NCI-H524 treated with DMSO at 0.1 percent for 48 hours (cell line): ENCODE measurements around the gene CALCA.
A peak's percentile ranks its signal among the peaks of the same experiment; 100 is the strongest.
"Not testable (repeated sequence)": the region's sequence is repeated elsewhere in the genome, so short reads cannot be mapped to it uniquely, and the experiment has no call there.

ENCODE experiments used
- DNase-seq: peaks from one replicate; lab custom pipeline; 2025; lab: John Stamatoyannopoulos, UW

The CALCA gene, protein sequence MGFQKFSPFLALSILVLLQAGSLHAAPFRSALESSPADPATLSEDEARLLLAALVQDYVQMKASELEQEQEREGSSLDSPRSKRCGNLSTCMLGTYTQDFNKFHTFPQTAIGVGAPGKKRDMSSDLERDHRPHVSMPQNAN

DNA sequence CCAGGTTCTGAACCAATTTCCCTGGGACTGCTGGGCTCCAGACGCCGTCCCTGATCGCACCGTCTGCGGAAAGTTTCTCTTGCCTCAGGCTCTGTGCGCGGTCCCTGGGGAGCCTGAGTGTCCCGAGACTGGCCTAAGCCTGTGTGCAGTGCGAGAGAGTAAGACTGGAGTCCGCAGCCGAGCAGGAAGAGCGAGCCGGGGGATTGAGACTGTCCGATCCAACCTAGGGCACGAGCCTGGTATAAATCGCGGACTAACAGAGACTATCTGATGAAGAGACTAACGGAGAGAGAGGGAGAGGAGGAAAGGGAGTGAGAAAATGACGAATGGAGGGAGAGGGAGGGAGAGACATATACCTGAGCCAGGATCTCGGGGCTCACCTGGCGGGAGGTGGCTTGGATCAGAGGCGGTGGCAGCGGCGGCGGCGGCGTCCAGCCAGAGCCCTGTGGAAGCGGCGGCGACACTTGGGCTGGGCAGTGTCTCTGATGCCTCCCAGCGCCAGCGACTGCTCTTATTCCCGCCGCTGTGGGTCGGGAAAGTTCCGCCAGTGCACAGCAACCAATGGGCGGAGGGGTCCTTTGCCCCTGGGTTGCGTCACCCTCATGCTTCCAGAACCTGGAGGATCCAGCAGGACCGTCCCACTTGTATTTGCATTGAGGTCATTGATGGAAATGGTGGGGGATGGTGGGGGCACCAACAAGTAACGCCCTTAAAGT lies at the start of gene CALCA:
TSS of gene CALCA (minus strand) at position 487 of the 716 bp plus-strand sequence. CDS start 1,159 bp downstream, outside the sequence.
- no peak for DNase-seq

DNA sequence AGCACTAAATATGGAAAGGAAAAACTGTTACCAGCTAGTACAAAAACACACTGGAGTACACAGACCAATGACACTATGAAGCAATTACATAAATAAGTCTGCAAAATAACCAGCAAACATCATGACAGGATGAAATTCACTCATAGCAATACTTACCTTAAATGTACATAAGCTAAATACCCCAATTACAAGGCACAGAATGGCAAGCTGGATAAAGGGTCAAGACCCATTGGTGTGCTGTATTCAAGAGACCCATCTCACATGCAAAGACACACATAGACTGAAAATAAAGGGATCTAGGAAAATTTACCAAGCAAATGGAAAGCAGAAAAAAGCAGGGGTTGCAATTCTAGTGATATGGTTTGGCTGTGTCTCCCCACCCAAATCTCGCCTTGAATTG lies 44.0 kb upstream of the CALCA start:
- no peak for DNase-seq

DNA sequence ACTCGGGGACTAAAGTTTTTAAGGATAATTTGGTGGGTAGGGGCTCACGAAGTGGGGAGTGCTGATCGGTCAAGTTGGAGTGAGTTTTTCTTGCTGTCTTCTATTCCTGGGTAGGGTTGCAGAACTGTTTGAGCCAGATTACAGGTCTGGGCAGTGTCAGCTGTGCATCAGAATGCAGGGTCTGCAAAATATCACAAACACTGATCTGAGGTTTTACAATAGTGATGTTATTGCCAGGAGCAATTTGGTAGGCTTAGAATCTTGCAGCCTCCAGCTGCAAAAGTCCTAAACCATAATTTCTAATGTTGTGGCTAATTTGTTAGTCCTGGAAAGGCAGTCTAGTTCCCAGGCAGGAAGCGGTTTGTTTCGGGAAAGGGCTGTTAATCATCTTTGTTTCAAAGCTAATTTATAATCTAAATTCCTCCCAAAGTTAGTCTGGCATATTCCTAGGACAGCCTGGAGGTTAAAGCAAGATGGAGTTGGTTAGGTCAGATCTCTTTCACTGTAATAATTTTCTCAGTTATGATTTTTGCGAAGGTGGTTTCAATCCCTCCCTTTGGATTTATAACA lies 39.7 kb upstream of the CALCA start:
- no peak for DNase-seq

DNA sequence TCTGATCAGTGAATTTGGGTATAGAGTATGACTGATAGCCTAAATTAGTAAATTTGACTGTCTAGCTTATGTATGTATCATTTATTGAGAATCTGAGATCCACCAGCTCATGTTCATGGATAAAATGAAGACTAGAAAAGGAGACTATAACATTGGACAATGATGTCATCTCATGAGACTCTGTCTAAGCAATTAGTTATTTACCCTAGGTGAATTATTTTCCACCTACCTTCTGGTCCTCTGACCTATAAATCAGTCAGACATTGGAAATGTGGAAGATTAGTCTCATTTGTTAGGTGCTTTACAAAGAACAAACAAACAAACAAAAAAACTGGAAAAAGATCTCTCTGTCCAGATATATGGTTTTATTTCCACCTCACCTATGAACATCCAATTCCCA lies 38.7 kb upstream of the CALCA start:
- no peak for DNase-seq

DNA sequence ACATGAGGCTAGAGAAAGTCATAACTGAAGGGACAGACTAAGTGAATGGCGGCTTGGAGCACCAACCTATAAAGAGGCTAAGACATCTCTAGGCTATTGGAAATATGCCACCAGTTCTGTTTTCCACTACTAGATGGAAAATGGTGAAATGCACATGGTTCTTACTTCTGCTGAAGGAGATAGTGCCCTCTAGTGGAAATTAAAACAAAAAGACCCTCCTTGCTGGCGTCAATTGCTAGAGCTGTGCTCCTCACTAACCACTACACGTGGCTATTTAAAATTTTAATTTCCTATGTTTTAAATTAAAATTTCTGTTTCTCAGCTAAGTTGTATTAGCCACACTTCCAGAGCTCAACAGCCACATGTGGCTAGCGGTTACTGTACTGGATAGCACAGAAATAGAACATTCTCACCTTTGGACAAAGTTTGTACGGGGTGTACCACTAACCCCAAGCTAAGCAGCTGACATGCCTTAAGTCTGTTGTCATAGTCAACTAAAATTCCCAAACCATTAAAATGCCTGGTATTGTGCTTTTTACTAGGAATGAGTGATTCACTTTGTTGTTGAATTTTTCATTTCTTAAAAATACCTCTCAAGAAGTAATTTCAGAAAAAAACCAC lies 34.1 kb upstream of the CALCA start:
- DNase-seq: peak; percentile 14

DNA sequence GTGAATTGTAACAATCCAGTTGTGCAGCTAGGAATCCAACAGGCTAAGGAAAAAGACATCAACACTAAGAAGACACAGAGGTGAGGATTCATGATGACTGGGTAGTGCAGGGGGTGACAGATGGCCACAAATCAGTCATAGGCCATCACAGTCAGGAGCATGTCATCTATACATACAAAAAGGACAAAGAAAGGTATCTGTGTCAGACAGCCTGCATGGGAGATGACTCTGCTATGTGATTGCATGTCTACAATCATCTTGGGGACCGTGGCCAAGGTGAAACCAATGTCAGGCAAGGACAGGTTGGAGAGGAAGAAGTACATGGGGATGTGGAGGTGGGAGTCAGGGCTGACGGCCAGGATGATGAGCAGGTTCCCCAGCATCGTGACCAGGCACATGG lies 16.0 kb upstream of the CALCA start:
- not testable (repeated sequence) for DNase-seq

DNA sequence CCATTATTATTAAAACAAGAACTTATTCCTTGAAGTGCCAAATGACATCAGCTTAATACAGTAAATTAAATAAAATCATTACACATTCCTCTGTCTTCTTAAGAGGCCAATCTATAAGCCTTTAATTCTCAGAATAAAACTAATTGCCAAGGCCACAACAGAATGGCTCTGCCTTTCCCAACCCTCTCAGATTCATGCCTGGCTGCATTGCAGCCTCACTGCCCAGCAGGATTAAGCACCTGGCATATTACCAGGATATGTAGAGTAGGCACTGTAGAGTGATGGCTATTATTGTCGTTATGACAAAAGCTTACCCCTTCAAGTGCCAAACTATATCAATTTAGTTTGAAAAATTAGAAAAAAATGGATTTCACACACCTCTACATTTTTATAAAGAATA lies 9.4 kb upstream of the CALCA start:
- DNase-seq: no peak

DNA sequence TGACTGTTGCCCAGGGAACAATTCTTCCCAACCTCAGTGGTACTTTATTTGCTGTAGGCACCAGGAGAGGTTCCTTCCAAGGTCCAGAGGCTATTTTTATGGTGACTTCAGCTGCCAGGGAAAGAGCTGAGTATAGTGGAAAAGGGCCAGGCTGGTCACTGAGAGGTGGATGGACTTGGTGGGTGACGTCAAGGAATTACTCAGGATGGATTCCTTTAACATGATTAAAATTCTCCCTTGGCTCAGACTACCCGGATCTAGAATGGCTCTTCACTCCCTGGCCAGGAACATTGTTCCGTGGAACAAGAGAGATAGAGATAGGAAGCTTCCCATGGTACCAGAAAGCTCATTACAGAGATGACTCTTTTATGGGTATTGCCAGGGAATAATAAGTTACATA lies 8.7 kb upstream of the CALCA start:
- DNase-seq: no peak

DNA sequence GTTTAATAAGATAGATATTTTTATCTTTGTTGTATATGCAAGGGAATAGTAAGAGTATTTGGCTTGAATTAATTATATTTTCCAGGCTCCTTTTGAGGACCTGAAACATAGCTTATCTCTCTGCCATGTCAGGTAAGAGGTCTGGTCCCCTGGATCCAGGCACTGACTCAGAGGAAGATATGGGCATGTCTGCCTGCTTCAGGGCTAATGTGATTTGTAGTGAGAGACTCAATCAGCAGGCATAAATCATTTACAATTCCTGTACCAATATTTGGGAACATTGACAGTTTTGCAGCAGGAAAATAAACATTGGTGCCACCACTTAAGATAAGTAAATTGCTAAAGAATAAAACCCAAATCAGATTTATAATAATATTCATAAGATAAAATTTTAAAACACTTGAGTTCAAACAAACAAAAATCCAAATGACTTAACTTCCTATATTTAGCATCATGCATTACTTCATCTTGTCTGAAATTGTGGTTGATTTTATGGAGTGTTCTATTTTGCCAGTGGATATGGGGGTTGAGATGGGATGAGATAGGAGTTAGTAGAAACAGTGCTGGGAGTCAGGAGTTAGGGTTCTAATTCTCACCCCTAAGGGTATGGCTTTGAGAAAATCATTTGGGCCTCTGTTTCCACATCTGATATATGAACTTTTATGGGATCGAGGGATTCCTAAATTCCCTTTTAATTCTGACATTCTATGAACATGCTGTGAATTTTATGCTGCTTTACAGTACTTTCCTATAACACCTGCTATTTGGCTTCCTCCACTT lies 5.1 kb upstream of the CALCA start:
- no peak for DNase-seq

DNA sequence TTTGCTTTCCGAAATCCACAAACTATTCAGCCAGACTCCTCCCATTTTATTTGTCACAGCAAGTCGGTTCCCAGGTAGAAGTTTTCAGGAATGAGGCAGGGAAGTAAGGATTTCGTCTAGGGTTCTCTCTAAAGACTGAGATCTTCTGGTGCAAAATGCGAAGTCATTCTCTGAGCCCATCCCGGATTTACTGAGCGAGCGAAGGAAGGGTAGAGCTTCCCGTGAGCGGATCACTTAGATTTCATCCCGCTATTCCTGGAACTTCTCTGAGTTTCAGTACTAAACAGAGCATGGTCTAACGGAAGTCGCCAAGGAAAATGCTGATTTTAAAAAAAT lies 3.1 kb upstream of the CALCA start:
- DNase-seq: no peak

DNA sequence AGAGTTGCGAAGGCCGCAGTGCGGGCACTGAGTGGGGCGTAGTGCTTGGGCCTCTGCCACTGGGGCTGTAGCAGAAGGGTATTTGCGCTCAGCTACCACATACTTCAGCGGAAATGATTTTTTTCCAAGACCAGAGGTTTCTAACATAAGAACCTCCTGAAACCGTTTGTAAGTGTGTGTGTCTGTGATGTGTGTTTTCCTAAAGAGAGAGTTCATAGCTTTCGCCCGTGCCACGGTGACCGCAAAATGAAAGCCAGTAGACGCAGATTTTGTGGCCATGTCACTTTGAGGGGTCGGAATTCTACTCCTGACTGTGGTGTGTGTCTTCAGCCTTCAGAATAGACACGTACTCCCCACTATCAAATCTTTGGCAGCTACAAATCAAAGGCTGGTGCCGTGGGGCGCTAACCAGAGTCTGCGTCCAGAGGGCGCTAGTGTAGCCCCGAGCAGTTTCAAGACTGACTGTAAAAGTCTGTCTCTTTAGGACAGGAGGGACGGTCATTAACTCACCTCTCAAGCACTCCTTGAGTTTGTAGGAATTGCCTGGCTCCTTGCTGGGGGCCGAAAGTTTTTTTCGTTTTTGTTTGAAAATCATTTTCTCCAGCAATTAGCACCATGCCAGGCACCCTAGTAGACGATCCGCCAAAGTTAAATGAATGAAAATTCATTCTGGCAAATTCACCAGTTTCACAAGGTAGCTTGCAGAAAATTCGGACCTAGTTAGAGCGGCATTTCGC lies 2.5 kb upstream of the CALCA start:
- DNase-seq: peak; percentile 23

DNA sequence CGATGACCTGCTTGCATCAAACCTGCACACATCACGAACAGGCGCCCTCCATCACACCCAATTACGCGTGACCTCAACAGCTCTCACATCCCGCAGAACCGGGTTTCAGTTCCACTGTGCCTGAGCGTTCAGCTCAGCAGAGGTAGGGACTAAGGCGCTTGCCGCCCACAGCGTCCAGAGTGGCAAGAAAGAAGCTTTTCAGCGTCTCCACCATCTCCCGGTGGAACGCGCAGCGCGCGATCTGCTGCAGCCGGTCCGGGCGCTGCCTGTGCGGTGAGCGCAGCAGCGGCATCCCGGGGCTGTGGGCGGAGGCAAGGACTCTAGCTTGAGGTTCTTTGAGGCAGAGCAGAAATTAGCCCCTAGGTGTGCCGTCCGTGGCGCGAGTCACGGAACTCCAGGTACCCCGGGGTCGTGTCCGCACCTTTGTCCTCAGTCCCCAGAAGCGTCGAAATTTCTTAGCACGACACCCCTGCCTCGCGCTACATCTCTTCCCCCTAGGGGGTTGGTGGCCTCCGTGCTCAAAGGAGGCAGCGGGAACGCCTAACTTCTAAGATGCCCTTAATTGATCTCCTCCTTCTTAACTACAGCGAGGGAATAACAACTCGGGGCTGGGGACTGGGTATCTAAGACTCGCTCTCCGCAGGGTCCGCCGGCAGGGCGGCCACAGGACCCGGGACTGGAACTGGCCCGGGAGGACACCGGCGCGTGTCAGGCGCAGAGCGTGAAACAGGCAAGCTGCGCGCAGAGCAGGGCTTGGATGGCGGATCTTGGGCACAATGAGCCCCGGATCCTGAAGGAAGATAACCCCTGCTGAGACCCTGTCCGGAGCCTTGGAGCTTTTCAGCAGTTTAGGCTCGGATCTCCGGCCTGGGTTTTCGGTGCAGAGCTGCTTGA lies 1.7 kb upstream of the CALCA start:
- no peak for DNase-seq

DNA sequence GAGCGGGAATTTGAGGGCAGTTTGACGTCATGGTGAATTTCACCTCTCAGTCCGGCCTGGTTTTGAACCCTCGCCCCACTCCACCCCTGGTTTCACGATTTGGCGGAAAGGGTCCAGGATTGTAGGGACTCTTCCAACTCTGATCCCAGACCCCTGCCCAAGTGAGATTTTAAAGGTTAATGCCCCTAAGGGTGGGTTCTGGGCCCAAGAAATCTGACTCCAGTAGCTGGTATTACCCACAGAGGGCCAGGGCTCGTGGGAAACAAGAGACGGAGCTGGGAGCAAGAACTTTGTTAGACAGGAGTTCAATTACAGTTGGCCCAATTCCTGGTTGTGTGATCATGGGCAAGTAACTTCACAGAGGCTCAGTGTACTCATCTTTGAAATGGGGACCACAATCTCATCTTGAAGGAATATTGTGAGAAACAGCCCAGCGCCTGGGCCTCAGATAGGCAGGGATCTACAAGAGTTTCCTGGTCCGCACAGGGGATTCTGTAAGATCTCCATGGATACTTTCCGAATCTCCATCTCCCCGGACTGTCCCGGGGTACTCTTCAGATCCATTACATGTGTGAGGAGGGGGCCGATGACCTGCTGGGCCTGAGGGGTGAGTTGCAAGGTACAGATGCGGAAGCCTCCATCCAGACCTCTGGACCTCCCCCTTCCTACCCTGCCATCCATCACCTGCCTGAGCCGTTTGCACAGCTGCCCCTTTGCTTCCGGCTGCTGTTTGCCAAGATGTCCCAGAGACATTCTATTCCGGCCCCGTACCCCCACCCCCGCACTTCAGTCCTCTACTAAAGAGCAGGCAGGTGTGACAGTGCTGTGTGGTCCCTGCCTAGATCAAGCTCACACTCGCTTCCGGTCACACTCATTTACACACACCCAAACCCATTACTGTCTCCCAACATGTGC lies 687 bp upstream of the CALCA start:
- no peak for DNase-seq

DNA sequence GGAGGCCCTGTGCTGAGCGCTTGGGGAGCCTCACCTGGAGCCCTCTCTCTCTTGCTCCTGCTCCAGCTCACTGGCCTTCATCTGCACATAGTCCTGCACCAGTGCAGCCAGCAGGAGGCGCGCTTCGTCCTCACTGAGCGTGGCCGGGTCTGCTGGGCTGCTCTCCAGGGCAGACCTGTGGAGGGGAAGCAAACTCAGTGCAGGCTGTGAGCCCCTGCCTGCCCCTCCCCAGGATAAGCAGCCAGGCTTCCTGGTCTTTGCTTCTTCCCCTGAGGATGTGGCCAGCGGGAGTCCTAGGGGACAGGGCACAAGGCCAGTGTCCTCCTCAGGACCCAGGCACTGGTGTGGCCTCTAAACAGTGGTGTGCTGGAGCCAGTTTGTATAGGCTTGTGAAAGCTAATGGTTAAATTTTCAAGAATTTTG lies 2.2 kb downstream of the CALCA start:
- no peak for DNase-seq

DNA sequence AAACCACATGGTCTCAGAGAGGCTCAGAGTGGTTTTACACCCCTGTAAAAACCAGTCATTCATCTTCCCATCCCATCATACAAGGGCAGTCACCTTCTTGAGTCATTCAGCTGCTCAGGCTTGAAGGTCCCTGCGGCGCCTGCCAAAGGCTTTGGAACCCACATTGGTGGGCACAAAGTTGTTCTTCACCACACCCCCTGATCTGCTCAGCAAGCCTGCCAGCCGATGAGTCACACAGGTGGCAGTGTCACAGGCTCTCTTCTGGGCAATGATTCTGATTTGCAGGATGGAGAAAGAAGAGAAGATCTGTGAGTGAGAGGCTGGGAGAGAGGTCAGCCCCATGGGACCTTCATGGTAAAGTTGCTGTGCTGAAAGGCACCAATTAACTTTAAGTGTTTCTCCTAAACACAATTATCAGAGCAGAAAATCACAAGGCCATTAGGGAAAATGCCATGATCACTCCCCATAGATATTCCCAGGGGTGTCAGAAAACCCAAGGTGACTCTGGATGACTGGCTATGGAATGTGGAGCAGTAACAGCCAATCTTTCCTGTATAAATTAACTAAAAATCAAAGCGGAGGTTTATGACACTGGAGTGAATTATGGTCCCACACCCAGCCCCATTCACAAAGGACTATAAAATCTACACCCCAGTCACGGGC lies 4.4 kb downstream of the CALCA start:
- no peak for DNase-seq

DNA sequence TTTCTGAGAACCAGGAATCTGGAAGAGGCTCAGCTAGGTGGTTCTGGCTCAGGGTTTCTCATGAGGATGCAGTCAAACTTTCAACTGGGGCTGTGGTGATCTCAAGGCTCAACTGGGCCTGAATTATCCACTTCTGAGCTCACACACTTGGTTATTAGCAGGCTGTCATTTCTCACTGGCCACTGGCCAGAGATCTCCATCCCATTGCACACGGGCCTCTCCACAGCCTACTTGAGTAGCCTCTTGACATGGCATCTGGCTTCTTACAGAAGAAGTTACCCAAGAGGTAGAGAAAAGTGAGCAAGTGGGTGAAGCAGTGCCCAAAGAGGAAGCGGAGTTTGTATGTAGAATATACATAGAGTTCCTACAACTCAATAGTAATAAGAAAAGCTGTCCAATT lies 16.0 kb downstream of the CALCA start:
- peak; percentile 1 for DNase-seq

DNA sequence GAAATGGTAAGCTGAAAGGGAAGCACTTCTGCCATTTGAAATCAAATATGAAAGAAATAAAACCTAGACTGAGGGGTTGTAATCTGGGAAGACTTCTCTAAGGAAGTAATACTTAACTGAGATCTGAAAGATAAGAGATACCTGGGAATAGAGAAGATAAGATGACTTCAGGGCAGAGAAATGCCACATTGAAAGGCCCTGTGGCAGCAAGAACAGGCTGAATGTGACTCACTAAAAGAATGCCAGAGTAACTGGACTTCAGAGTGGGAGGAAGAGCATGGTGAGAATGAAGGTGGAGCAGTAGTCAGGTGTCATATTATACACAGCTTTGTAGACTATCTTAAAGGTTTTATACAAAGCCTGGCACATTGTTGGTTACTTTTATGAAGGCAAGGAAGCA lies 17.6 kb downstream of the CALCA start:
- no peak for DNase-seq

DNA sequence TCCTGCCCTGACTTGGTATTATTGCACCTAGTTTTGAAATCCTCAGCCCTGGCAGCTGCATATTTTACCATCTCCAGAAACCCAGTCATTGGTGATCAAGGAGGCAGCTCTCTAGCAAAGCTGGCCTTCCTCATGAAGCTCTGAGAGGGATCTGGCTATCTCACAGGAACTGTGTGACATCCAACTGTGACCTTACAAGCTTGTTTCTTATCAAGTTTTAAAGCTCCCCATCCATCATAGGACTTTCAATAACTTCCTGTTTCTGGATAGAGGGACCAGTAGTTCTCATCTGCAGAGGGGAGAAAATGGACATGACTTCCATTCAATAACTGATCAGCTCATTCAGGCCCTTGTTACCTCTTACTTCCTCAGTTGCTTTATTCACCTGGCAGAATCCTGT lies 18.2 kb downstream of the CALCA start:
- DNase-seq: no peak

DNA sequence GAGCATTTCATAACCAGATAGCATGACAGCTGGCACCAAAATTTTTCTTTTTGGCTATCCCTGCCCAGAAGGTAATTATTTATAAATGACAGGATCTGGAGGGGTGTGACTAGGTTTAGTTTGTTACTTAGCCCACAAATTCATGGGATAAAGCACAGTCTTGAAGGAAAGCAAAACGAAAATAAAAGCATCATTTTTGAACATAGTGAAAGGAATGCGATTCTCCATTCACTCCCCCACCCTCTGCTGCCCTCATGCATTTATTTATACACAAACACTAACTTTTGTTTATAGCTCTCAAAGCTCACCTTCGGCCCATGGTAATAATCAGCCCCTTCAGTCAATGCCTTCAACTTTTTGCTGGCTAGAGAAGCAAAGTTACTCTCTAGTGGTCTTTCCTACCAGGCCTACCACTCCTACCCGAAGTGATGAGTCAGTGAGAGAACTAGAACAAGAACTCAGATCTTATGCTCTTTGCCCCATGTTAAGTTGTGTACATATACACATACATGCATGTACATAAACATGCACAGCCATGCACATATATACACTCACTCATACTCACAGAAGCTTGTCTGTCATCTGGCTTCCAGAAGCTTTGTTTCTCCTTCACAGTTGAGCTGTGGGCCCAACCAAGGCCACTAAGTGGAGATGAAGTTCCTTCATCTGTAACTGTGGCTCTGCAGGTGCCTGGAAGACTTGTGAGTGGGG lies 22.6 kb downstream of the CALCA start:
- no peak for DNase-seq
